HG02623 (cell line): ENCODE measurements around the gene TRIM7.
"Not testable (repeated sequence)": the region's sequence is repeated elsewhere in the genome, so short reads cannot be mapped to it uniquely, and the experiment has no call there.

Experiments
- ATAC-seq: cut with Tn5 transposase; IDR thresholded peaks from one replicate; pipeline ENCODE4 v1.9.1; 2021; ENCODE audit warnings: moderate library complexity; ENCODE audit not compliant: unreplicated experiment

The TRIM7 gene

DNA sequence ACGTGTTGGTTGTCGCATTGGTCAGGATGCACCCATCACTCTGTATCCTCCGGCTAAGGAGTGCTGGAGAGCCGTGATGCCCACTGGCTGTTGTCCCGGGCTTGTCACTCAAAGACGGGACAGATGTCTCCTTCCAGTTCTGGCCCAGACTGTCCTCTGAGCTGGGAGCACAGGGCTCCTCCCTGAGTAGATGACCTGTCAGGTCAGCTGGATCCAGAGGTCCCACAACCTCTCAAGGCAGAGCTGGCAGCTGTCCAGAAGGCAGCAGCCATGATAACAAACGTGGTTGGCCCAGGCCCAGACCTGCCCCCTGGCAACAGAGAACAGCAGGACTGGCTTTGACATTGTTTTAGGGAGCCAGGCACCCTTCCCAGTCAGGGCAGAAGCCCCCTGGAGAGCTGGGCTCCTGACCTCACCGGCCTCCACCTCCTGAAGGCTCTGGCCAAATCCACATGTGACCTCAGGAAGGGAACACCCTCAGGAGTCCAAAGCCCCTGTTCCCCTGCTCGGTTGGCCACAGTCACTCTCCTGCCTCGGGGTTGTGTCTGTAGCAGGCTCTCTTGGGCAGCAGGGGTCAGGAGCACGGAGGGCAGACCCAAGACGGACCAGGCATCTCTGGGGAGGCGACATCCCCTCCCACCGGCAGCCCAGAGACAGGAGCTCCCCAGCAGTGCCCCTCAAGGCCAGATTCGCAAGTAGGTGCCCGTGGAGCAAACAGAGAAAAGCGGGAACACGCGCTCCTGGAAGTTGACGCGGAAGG is 10.3 kb downstream of the TRIM7 start:
- ATAC-seq, result no peak

GRCh38 chr5:181193656-181194055 is 11.3 kb downstream of the TRIM7 start:
- no peak for ATAC-seq

DNA sequence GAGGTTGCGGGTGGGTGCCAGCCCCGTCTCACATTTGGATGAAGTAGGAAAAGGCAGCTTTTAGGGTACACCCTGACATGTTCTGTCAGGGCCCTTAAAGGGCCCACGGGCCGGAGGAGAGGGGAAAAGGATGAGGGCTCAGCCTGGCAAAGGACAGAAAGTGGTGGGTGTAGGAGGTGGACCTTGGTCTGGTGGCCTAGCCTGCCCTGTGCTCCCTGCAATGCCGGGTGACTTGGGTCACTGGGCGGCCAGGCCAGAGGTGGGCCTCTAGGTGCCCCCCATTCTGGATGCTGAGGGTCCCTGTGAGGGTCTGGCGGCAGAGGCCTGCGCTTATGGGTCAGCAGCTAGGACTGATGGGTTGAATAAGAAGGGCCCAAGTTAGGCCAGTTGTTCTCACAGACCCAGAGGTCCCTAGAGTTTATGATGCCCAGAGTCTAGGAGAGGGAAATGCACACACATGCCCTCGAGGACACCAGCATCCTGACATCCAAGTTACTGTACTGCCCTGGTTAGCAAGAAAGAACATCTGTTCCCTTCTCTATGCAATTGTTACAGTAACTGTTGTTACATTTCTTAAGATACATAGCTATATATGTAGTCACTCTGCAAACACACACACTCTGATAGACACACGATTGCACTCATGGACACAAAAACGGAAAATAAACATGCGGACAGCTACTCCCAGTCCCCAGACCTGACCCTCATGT is 12.5 kb downstream of the TRIM7 start:
- ATAC-seq, result no peak

GRCh38 chr5:181191526-181192336 is 13.3 kb downstream of the TRIM7 start:
- peak; percentile 62 for ATAC-seq

- peak; percentile 3 for ATAC-seq
Measured at GRCh38 chr5:181190711-181191525, 14.1 kb downstream of the TRIM7 start.

- no peak for ATAC-seq
Measured at GRCh38 chr5:181189962-181190710, 14.9 kb downstream of the TRIM7 start.

- ATAC-seq, result no peak
Measured at GRCh38 chr5:181189363-181189961, 15.5 kb downstream of the TRIM7 start.

DNA sequence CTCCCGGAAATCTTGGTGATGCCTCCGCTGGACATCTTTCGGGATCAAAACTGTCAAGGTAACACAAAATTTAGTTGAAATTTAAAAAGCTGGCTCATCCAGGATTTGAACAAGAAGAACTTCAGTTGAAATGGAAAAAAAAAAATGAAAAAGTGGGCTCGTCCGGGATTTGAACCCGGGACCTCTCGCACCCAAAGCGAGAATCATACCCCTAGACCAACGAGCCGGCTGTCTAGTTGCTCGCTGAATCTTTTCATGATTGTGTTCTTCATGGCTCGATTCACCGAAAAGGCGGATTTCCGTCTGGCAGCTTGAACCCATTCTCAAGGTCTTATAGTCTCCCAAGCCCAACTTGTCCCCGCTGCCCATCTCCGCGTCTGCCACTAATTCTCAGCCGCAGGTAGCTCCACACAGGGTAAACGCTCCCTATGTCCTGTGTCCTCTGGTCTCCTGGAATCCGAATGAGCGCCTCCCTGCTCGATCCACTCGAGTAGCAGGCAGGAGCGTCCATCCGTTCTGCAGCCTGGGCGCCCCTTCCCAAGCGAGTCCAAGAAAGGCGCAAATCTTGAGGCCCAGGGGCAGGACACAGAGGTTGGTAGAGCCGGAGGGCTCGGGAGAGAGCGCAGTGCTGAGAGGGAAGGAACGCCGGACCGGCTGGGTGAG is 16.2 kb downstream of the TRIM7 start:
- no peak for ATAC-seq

GRCh38 chr5:181187500-181188213 is 17.3 kb downstream of the TRIM7 start:
- ATAC-seq, result no peak

DNA sequence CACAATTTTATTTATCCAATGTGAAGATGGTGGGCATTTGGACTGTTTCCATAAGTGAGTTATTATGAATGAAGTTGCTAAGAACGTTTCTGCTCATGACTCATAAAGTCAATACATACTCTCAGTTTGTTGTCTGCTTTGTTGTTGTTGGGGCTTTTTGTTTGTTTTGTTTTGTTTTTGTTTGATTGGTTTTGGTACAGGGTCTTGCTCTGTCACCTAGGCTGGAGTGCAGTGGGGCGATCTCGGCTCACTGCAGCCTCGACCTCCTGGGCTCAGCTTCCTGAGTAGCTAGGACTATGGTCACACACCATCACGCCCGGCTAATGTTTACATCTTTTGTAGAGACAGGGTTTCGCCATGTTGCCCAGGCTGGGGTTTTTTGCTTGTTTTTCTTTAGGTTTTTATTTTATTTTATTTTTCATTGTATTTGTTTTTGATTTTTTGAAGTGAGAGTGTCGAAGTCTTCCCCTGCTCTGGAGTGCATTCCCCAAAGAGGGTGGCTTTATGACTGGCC is 18.0 kb downstream of the TRIM7 start:
- no peak for ATAC-seq

- no peak for ATAC-seq
Measured at GRCh38 chr5:181186022-181186421, 19.0 kb downstream of the TRIM7 start.

DNA sequence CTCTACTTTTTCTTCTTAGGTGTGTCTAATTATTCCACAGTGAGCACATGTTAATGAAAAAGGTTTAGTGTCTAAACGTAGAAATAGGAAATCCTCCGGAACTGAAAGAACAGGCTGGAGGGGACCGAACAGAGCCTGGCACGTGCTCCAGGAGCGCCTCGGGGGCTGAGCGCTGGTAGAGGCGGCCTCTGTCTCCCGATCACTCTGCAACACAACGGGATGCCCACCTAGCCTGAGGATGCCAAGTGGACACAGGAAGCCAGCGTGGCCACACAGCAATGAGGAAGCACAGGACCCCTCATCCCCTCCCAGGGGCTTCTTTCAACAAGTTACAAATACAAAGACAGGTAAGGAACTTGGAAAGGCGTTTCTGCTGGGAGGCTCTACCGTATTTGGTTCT is 19.4 kb downstream of the TRIM7 start:
- ATAC-seq, result no peak

- no peak for ATAC-seq
Measured at GRCh38 chr5:181184845-181185216, 20.2 kb downstream of the TRIM7 start.

DNA sequence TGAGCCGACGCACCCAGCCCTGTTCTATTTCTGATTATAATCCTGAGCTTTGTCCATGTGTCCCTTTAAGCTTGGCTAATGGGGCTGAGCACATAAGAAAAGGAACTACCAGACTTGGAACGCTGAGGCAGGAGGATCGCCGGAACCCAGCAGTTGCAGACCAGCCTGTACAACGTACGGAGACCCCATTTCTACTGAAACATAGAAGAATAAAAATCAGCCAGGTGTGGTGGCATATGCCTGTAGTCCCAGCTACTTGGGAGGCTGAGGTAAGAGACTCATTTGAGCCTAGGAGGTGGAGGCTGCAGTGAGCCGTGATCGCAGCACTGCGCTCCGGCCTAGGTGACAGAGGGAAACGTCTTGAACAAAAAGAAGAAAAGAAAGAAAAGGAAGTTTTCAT is 22.3 kb downstream of the TRIM7 start:
- no peak for ATAC-seq

GRCh38 chr5:181181650-181182565 is 23.1 kb downstream of the TRIM7 start:
- ATAC-seq, result peak; percentile 58

DNA sequence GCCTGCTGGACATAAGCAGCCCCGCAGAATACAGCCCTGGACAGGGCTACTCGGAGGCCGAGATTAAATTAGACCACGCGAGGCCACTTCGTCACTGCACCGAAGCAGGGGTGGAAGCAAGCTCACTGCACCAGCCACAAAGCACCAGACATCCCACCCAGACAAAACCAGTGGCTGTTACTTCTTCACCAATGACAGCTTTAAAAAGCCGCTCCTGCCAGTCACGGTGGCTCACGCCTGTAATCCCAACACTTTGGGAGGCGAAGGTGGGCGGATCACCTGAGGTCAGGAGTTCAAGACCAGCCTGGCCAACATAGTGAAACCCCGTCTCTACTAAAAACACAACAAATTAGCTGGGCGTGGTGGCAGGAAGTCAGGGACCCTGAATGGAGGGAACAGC is 27.4 kb downstream of the TRIM7 start:
- not testable (repeated sequence) for ATAC-seq

- no peak for ATAC-seq
Measured at GRCh38 chr5:181176254-181176952, 28.6 kb downstream of the TRIM7 start.
